GM19452 (cell line): ENCODE results near the gene UBE4A.

Experiments used
- ATAC-seq: cut with Tn5 transposase; IDR thresholded peaks from one replicate; pipeline ENCODE4 v1.9.1; 2021; ENCODE audit not compliant: unreplicated experiment

The UBE4A gene

GRCh38 chr11:118341261-118341660, 18.1 kb upstream of the UBE4A start:
- ATAC-seq, result no peak

DNA sequence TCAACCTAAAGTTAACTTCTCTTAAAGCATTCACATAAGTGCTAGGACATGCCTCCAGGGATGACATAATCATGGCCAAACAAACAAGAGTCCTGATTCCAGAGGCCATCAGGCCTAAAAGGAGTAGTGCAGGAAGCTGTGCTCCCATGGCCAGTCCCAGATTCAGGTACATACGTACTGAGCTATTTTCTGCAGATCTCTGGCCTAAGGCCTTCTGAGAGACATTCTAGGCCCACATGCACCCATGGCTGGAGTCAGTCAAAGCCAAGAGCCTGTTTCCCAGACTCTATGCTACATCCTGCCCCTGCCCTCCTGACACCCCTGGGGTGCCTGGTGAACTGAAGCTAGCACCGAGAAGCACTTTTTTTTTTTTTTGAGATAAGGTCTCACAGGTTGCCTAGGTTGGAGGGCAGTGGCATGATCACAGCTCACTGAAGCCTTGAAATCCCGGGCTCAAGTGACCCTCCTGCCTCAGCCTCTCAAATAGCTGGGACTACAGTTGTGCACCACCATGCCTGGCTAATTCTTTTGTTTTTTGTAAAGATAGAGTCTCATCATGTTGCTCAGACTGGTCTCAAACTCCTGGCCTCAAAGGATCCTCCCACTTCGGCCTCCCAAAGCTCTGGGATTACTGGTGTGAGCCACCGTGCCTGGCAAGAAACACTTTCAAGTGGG, 17.4 kb upstream of the UBE4A start:
- ATAC-seq, result no peak

DNA sequence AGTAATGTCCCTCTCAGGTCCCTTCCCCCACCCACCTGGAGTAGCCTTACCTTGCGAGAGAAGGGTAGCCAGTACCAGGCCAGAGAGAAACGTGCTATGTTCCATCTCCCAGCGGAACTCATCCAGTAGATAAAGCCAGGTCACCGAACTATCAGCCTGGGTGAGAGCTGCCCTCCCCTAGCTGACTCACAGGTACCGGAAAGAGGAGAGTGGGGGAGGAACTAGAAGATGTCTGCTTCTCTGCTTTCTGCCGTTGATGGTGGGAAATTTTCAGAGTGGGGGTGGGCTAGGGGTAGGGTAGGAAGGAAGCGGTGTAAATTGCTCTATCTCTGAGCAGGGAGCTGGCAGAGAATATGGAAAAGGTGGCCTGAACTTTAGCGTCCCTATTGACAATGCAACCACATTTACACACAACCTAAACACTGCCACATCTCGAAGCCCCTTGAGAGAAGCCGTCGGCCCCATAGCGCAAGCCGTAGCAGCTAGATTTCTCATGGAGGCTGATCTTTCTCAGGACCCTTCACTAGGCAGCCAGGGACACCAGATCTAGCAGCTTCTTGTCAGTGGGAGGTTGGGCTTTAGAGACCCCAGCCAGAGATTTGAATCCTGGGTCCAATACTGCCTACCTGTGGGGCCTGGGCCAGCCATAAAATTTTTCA, 16.8 kb upstream of the UBE4A start, which contains the start of gene CD3D:
Gene CD3D, minus strand, starts transcription at position 203 of the 659 bp plus-strand sequence. Its CDS starts 98 bp downstream, at position 105.
- no peak for ATAC-seq

DNA sequence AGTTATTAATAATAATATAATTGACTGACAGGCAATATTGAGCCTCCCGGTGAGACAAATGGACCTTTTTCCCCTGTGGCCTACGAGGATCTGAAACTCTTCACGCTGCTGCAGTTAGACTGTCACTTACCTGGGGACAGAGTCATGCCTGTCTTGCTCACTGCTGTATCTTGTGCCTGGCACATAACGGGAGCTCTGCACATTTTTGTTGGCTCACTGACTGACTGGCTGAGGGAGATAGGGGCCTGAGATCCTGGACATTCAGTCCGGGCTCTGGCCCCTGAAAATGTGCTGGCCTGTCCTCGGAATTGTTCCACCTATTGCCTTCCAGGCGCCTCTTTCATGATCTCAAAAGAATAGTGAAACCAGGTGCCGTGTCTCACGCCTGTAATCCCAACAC, 16.2 kb upstream of the UBE4A start:
- ATAC-seq, result no peak

DNA sequence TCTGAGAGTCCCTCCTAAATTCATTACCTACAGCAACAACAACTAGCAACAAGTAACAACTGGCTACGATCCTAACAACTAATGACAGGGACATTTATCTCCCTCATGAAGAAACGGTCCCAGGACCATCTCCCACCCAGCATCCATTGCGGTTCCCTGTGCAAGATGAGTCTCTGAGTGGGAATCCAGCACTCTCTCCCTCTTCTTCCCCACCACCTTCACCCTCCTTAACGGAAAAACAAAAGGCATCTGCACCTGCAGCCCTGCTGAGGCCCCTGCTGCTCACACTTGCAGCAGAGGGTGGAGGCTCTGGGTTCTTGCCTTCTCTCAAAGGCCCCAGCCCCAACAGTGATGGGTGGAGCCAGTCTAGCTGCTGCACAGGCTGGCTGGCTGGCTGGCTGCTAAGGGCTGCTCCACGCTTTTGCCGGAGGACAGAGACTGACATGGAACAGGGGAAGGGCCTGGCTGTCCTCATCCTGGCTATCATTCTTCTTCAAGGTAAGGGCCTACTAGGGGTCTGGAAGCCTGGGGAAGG, 15.4 kb upstream of the UBE4A start, which contains the start of gene CD3G:
Gene CD3G, plus strand, starts transcription at position 364 of the 535 bp plus-strand sequence. Its CDS starts 80 bp downstream, at position 444.
- ATAC-seq, result no peak

- no peak for ATAC-seq
Observed at GRCh38 chr11:118349475-118349874, 9.9 kb upstream of the UBE4A start.

DNA sequence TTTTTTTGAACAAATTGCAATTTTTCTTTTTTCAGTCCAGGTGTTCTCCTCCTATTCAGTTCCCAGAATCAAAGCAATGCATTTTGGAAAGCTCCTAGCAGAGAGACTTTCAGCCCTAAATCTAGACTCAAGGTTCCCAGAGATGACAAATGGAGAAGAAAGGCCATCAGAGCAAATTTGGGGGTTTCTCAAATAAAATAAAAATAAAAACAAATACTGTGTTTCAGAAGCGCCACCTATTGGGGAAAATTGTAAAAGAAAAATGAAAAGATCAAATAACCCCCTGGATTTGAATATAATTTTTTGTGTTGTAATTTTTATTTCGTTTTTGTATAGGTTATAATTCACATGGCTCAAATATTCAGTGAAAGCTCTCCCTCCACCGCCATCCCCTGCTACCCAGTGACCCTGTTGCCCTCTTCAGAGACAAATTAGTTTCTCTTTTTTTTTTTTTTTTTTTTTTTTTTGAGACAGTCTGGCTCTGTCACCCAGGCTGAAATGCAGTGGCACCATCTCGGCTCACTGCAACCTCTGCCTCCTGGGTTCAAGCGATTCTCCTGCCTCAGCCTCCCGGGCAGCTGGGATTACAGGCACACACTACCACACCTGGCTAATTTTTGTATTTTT, 6.2 kb upstream of the UBE4A start:
- ATAC-seq, result no peak

DNA sequence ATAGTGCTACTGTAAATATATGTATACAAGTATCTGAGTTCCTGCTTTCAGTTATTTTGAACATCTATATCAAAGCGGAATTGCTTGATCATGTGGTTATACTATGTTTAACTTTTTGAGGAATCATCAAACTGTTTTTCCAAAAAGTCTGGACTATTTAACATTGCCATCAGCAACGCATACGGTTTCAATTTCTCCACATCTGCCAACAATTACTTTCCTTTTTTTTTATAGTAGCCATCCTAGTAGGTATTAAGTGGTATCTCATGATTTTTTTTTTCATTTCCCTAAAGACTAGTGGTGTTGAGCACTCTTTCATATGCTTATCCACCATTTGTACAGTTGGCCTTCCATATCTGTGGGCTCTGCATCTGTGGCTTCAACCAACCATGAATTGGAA, 1.3 kb upstream of the UBE4A start:
- ATAC-seq, result no peak

DNA sequence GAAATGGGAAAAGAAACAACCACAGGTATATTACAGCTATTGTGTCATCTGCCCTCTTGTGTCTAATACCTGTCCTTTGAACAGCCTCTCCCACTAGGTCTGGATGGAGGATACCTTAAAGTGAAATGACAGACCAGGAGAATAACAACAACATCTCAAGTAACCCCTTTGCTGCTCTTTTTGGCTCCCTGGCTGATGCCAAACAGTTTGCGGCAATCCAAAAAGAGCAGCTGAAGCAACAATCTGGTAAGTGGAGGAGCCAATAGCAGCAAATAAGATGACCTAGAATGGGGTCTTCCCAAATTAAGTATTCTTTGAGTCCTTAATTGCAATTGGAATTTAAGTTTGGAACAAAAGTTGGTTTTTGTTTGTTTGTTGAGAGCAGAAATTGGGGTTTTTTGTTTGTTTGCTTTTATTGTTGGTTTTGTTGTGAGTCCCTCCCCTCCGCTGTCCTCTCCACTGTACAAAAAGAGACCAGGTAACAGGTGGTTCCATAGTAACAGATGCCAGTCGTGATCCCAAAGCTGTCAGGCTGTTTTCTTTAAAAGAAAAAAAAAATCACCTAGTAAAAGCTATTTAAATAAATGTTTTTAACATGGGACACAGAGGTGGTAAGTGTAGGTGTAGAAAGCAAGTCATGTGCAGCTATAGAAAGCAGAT, 5.7 kb downstream of the UBE4A start:
- ATAC-seq, result no peak

GRCh38 chr11:118366287-118366686, 6.9 kb downstream of the UBE4A start:
- ATAC-seq, result no peak

DNA sequence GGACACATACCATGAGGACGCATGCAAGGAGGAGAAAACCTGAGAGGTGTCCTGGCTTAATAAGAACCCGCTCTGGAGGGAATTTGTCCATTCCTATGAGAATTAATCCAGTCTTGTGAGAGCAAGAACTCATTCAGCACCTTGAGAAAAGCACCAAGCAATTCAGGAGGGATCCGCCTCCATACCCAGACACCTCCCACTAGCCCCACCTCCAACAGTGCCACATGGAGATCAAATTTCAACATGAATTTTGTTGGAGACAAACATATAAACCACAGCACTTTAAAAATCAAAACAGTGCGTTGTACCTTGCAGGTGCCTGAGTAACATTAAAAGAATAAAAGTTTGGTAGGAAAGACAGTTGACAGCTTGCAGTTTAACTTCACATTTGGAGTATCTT, 11.4 kb downstream of the UBE4A start:
- ATAC-seq, result no peak

DNA sequence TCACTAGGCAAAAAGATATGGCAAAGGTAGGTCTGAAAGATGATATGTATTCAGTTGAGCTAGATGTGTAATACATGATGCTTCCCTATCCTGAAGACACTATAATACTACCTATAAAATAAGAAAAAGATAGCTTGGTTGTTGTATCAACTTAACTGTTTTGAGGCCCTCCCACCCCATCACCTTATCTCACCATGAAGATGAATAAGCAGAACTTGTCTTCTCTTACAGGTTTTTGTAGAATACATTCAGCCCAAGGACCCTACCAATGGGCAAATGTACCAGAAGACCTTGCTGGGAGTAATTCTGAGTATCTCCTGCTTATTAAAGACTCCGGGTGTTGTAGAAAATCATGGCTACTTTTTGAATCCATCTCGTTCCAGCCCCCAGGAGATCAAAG, 13.9 kb downstream of the UBE4A start:
- ATAC-seq, result no peak

DNA sequence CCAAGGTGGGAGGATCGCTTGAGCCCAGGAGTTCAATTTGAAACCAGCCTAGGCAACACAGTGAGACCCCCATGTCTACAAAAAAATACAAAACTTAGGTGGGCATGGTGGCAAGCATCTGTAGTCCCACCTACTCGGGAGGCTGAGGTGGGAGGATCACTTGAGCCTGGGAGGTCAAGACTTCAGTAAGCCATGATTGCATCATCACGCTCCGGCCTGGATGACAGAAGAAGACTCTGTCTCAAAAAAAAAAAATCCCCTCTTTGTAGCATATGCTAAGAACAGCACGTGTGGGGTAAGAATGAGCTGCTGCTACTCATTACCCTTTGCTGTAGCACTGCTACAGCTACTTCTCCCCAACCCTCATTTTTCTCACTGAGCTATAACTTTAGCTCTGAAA, 14.5 kb downstream of the UBE4A start:
- no peak for ATAC-seq

DNA sequence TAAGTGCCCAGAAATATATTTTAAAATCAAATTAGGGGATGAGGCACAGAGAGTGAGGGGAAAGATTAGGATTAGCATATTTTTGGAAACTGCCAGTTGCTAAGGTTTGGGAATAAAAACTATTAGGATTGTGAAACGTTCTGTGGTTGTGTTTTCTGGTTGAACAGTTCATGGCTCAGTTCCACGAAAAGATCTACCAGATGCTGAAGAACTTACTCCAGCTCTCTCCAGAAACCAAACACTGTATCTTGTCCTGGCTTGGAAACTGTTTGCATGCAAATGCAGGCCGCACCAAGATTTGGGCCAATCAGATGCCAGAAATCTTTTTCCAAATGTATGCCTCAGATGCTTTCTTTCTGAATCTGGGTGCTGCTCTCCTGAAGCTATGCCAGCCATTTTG, 15.3 kb downstream of the UBE4A start:
- no peak for ATAC-seq

DNA sequence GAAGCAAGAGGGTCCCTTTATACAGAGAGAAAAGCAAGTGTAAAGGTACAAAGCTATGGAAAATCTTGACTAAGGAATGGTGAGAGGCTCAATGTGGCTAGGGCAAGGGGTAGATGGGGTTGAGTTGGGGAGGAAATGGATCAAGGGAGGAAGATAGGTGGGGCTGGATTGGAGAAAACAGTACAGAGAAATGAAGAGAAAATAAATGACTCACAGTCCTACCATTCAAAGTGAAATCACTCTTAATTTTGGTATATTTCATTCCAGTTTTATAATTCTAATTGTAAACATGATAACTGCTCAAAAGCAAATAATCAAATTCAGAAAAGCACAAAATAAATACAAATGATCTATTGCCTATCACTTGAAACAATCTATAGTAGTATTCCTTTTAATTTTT, 16.6 kb downstream of the UBE4A start:
- ATAC-seq, result no peak

- ATAC-seq, result no peak
Observed at GRCh38 chr11:118379497-118379896, 20.1 kb downstream of the UBE4A start.

GRCh38 chr11:118380571-118380970, 21.2 kb downstream of the UBE4A start:
- no peak for ATAC-seq

GRCh38 chr11:118382954-118383353, 23.6 kb downstream of the UBE4A start:
- no peak for ATAC-seq

GRCh38 chr11:118383657-118384056, 24.3 kb downstream of the UBE4A start:
- ATAC-seq, result no peak

GRCh38 chr11:118396097-118396501, 36.7 kb downstream of the UBE4A start:
- no peak for ATAC-seq

DNA sequence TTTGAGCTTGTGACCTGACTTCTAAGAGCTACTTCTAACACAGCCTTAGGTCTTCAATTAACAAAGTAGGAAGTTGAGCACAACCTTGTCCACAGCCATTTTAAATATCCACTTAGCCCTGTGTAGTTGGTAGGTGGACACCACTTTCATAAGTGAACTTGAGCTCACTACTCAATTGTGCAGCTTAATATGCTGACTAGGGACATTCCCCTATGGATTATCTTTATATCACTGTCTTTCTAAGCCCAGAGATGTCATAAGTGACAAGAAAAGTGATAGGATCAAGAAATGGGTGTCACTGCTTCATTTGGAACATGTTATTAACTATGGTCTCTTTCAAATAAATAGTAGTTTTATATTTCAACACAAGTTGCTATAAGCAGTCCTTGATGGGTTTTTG, 38.0 kb downstream of the UBE4A start:
- no peak for ATAC-seq
